GM06990 (cell line): Measurements from ENCODE around the gene STK24.
"Not testable (repeated sequence)": the region's sequence is repeated elsewhere in the genome, so short reads cannot be mapped to it uniquely, and the experiment has no call there.

Experiments used
- DNase-seq: peaks from one replicate; pipeline ENCODE4 v3.0.0-alpha.2; 2011; ENCODE audit not compliant: insufficient read length; ENCODE audit errors: extremely low read depth
- H3K27me3 ChIP-seq: replicated peaks from 2 replicates; pipeline ENCODE4 v1.6.0; 2011; ENCODE audit warnings: low read length; ENCODE audit not compliant: control insufficient read depth, insufficient read depth
- H3K36me3 ChIP-seq: 2 replicates; pipeline ENCODE4 v1.5.1; 2011; ENCODE audit warnings: low read length; ENCODE audit not compliant: control insufficient read depth, insufficient read depth
- H3K4me3 ChIP-seq: replicated peaks from 2 replicates; pipeline ENCODE4 v1.5.1; 2011; ENCODE audit warnings: low read depth, mild to moderate bottlenecking, control low read depth, low read length
- CTCF ChIP-seq: IDR thresholded peaks from 2 replicates; pipeline ENCODE4 v1.5.1; 2011; ENCODE audit warnings: low read length, control low read depth, mild to moderate bottlenecking, inconsistent platforms; ENCODE audit not compliant: insufficient read depth, poor library complexity, severe bottlenecking

STK24 gene

GRCh38 chr13:98575009-98575903 lies 1.7 kb downstream of the STK24 start:
- H3K27me3 ChIP-seq = no peaks in the 10 kb centered on the region
- peak overlapping the region; percentile 83 for H3K4me3 ChIP-seq
- no peaks in the 10 kb centered on the region for H3K36me3 ChIP-seq
- no peak for DNase-seq
- no peak for TF ChIP-seq CTCF

- H3K36me3 ChIP-seq = no peaks in the 10 kb centered on the region
These were observed 4.8 kb downstream of the STK24 start for GRCh38 chr13:98571955-98572662.

GRCh38 chr13:98570929-98571372 lies 6.0 kb downstream of the STK24 start:
- Histone ChIP-seq H3K27me3 (no peaks in the 10 kb centered on the region), H3K4me3 (peak overlapping the region; percentile 48), H3K36me3 (no peaks in the 10 kb centered on the region)
- no peak for TF ChIP-seq CTCF
- DNase-seq = peak; percentile 73

More at GRCh38 chr13:98571955-98572662, 4.8 kb downstream of the STK24 start:
- no peaks in the 10 kb centered on the region for H3K27me3 ChIP-seq
- no peak for TF ChIP-seq CTCF
- H3K4me3 ChIP-seq = peak overlapping the region; percentile 21
- DNase-seq = peak; percentile 41

- not testable (repeated sequence) for H3K4me3 ChIP-seq, DNase-seq, H3K36me3 ChIP-seq, H3K27me3 ChIP-seq
These were observed 7.2 kb downstream of the STK24 start for GRCh38 chr13:98569494-98570367.

- no peak for TF ChIP-seq CTCF
- H3K36me3 ChIP-seq = no peaks in the 10 kb centered on the region
- no peak for DNase-seq
- no peak overlapping the region for H3K4me3 ChIP-seq
- H3K27me3 ChIP-seq = no peaks in the 10 kb centered on the region
These were observed 8.0 kb downstream of the STK24 start for GRCh38 chr13:98568918-98569317.
